HepG2 (cell line): ENCODE measurements around the gene PSMG3. TPM values are rescaled to one million over a fixed set of nuclear protein-coding genes. Genes with fewer than 3 reads are reported as not detected.

Experiments
- AGO2 ChIP-seq: fragments of 200-400 bp; formaldehyde crosslinking; optimal IDR thresholded peaks from 2 replicates; pipeline ENCODE3; 2017; ENCODE audit warnings: mild to moderate bottlenecking, low read depth, low read length, moderate library complexity
- AKAP8 ChIP-seq: sonication (generic); formaldehyde crosslinking; IDR thresholded peaks from 2 replicates; pipeline ENCODE4 v1.5.1; 2020; ENCODE audit warnings: mild to moderate bottlenecking, missing genetic modification reagents
- HNRNPL ChIP-seq: fragments of 200-400 bp; formaldehyde crosslinking; IDR thresholded peaks from 2 replicates; pipeline ENCODE4 v1.6.1; 2017; ENCODE audit warnings: mild to moderate bottlenecking, low read depth, low read length
- KLF13 ChIP-seq: sonication (generic); formaldehyde crosslinking; IDR thresholded peaks from 2 replicates; pipeline ENCODE4 v1.4.0; 2020; ENCODE audit warnings: mild to moderate bottlenecking, missing genetic modification reagents
- KMT2B ChIP-seq: IDR thresholded peaks from 2 replicates; pipeline ENCODE4 v1.6.1; 2016; ENCODE audit warnings: missing genetic modification reagents, missing compliant biosample characterization
- MTA1 ChIP-seq: sonication (generic); formaldehyde crosslinking; IDR thresholded peaks from 2 replicates; pipeline ENCODE4 v1.4.0; 2020; ENCODE audit warnings: missing genetic modification reagents, mild to moderate bottlenecking, borderline replicate concordance
- ONECUT2 ChIP-seq: sonication (generic); formaldehyde crosslinking; IDR thresholded peaks from 2 replicates; pipeline ENCODE4 v1.4.0; 2020; ENCODE audit warnings: missing genetic modification reagents
- PHF8 ChIP-seq: sonication (generic); formaldehyde crosslinking; IDR thresholded peaks from 2 replicates; pipeline ENCODE4 v1.5.0; 2020; ENCODE audit warnings: missing genetic modification reagents
- ZNF136 ChIP-seq: sonication (generic); formaldehyde crosslinking; IDR thresholded peaks from 2 replicates; pipeline ENCODE4 v1.8.1; 2022; ENCODE audit warnings: low read depth, mild to moderate bottlenecking, moderate library complexity, missing genetic modification reagents
- ZNF24 ChIP-seq: fragments of 450-650 bp; IDR thresholded peaks from 2 replicates; pipeline ENCODE4 v1.6.1; 2017; ENCODE audit warnings: antibody characterized with exemption, mild to moderate bottlenecking
- ZSCAN5A ChIP-seq: sonication (generic); formaldehyde crosslinking; IDR thresholded peaks from 2 replicates; pipeline ENCODE4 v1.8.0; 2022; ENCODE audit warnings: mild to moderate bottlenecking, missing genetic modification reagents, borderline replicate concordance
- polyA plus RNA-seq, 8 experiments: library from polyadenylated mRNA; depleted of rRNA in 3 of 8; stranded (reverse) in 7 of 8; unstranded in 1 of 8; fragments of >200 nt; fragmentation: Illumina TruSeq in 4 of 8; extraction: Trizol in 4 of 8; gene quantifications; 2 replicates each; pipeline versions ENCODE4 v1.2.1 to v1.2.3, GENCODE V29; 2011 to 2016; ENCODE audit warnings: low read depth in 4 of 8, missing spikeins in 1 of 8, mixed read lengths in 1 of 8; ENCODE audit not compliant: insufficient read depth in 1 of 8
- total RNA-seq, 5 experiments: library from RNA; depleted of rRNA; stranded (reverse); fragments of >200 nt; fragmentation: Illumina TruSeq; extraction: Trizol; gene quantifications; 2 replicates each; pipeline ENCODE4 v1.2.3, GENCODE V29; 2016; ENCODE audit warnings: low read depth in 1 of 5
- TF ChIP-seq, protein P1 (sequence below): sonication (generic); formaldehyde crosslinking; IDR thresholded peaks from 2 replicates; pipeline ENCODE4 v1.4.0; 2020; ENCODE audit warnings: missing genetic modification reagents
- TF ChIP-seq, protein P2 (sequence below): sonication (generic); formaldehyde crosslinking; conservative IDR thresholded peaks from 2 replicates; pipeline ENCODE4 v1.4.0; 2020; ENCODE audit warnings: mild to moderate bottlenecking, missing genetic modification reagents, moderate library complexity
- TF ChIP-seq, protein P3 (sequence below): sonication (generic); formaldehyde crosslinking; IDR thresholded peaks from 2 replicates; pipeline ENCODE4 v1.4.0; 2020; ENCODE audit warnings: low read depth, mild to moderate bottlenecking, missing genetic modification reagents
- TF ChIP-seq, protein P4 (sequence below): sonication (generic); formaldehyde crosslinking; IDR thresholded peaks from 2 replicates; pipeline ENCODE4 v1.4.0; 2020; ENCODE audit warnings: missing genetic modification reagents
- TF ChIP-seq, protein P5 (sequence below): sonication (generic); IDR thresholded peaks from 2 replicates; pipeline ENCODE4 v1.6.1; 2016; ENCODE audit warnings: low read depth, borderline replicate concordance
- TF ChIP-seq, protein P6 (sequence below): sonication (generic); formaldehyde crosslinking; IDR thresholded peaks from 2 replicates; pipeline ENCODE4 v1.5.0; 2020; ENCODE audit warnings: missing genetic modification reagents

Gene PSMG3
- total and polyA plus RNA-seq, 2 of the 13 experiments (the other 11 are each of a cell fraction or from before 2014, with no cell fraction given): 29.6 to 48.4 TPM

GRCh38 chr7:1533547-1534329 is 36.1 kb downstream of the PSMG3 start (continued):
- no peak for TF ChIP-seq KLF13 (CRISPR knock-in tag)
- TF ChIP-seq, protein P1, sequence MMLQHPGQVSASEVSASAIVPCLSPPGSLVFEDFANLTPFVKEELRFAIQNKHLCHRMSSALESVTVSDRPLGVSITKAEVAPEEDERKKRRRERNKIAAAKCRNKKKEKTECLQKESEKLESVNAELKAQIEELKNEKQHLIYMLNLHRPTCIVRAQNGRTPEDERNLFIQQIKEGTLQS (CRISPR knock-in tag): no peak
- TF ChIP-seq, protein P2, sequence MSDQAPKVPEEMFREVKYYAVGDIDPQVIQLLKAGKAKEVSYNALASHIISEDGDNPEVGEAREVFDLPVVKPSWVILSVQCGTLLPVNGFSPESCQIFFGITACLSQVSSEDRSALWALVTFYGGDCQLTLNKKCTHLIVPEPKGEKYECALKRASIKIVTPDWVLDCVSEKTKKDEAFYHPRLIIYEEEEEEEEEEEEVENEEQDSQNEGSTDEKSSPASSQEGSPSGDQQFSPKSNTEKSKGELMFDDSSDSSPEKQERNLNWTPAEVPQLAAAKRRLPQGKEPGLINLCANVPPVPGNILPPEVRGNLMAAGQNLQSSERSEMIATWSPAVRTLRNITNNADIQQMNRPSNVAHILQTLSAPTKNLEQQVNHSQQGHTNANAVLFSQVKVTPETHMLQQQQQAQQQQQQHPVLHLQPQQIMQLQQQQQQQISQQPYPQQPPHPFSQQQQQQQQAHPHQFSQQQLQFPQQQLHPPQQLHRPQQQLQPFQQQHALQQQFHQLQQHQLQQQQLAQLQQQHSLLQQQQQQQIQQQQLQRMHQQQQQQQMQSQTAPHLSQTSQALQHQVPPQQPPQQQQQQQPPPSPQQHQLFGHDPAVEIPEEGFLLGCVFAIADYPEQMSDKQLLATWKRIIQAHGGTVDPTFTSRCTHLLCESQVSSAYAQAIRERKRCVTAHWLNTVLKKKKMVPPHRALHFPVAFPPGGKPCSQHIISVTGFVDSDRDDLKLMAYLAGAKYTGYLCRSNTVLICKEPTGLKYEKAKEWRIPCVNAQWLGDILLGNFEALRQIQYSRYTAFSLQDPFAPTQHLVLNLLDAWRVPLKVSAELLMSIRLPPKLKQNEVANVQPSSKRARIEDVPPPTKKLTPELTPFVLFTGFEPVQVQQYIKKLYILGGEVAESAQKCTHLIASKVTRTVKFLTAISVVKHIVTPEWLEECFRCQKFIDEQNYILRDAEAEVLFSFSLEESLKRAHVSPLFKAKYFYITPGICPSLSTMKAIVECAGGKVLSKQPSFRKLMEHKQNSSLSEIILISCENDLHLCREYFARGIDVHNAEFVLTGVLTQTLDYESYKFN: no peak
- TF ChIP-seq, protein P3, sequence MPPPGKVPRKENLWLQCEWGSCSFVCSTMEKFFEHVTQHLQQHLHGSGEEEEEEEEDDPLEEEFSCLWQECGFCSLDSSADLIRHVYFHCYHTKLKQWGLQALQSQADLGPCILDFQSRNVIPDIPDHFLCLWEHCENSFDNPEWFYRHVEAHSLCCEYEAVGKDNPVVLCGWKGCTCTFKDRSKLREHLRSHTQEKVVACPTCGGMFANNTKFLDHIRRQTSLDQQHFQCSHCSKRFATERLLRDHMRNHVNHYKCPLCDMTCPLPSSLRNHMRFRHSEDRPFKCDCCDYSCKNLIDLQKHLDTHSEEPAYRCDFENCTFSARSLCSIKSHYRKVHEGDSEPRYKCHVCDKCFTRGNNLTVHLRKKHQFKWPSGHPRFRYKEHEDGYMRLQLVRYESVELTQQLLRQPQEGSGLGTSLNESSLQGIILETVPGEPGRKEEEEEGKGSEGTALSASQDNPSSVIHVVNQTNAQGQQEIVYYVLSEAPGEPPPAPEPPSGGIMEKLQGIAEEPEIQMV (CRISPR knock-in tag): no peak
- TF ChIP-seq, protein P4, sequence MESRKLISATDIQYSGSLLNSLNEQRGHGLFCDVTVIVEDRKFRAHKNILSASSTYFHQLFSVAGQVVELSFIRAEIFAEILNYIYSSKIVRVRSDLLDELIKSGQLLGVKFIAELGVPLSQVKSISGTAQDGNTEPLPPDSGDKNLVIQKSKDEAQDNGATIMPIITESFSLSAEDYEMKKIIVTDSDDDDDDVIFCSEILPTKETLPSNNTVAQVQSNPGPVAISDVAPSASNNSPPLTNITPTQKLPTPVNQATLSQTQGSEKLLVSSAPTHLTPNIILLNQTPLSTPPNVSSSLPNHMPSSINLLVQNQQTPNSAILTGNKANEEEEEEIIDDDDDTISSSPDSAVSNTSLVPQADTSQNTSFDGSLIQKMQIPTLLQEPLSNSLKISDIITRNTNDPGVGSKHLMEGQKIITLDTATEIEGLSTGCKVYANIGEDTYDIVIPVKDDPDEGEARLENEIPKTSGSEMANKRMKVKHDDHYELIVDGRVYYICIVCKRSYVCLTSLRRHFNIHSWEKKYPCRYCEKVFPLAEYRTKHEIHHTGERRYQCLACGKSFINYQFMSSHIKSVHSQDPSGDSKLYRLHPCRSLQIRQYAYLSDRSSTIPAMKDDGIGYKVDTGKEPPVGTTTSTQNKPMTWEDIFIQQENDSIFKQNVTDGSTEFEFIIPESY: peak; percentile 62; the same call in 1 of the 2 replicates
- TF ChIP-seq ZNF24: no peak
- 0 out of 2 replicates have a peak, but pooled peaks have one; percentile 2 for TF ChIP-seq AKAP8 (CRISPR knock-in tag)
- TF ChIP-seq ONECUT2 (CRISPR knock-in tag): no peak
- TF ChIP-seq HNRNPL: 0 out of 2 replicates have a peak, but pooled peaks have one; percentile 14
- TF ChIP-seq, protein P5, sequence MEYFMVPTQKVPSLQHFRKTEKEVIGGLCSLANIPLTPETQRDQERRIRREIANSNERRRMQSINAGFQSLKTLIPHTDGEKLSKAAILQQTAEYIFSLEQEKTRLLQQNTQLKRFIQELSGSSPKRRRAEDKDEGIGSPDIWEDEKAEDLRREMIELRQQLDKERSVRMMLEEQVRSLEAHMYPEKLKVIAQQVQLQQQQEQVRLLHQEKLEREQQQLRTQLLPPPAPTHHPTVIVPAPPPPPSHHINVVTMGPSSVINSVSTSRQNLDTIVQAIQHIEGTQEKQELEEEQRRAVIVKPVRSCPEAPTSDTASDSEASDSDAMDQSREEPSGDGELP: no peak
- TF ChIP-seq KMT2B (CRISPR knock-in tag): no peak
- no peak for TF ChIP-seq MTA1 (CRISPR knock-in tag)
- TF ChIP-seq ZNF136: no peak
- peak; percentile 75 for TF ChIP-seq AGO2
- no peak for TF ChIP-seq PHF8 (CRISPR knock-in tag)
- TF ChIP-seq ZSCAN5A (CRISPR knock-in tag): no peak
- TF ChIP-seq, protein P6, sequence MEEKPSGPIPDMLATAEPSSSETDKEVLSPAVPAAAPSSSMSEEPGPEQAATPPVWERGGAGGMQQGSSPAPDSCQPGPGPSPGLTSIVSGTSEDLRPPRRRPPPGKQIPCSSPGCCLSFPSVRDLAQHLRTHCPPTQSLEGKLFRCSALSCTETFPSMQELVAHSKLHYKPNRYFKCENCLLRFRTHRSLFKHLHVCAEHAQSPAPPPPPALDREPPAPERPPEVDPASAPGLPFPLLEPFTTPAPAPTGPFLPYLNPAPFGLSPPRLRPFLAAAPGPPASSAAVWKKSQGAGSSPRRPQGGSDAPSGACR (CRISPR knock-in tag): no peak
